ENCODE measurements around the gene LDAH. TPM values are rescaled to one million over a fixed set of nuclear protein-coding genes. Genes with fewer than 3 reads are reported as not detected.

Gene LDAH
- total RNA-seq, 4 donors from 2014 or later, result 11.9 to 18.3 (median 14.0) TPM

- no peak for TF ChIP-seq CTCF (IDR thresholded peaks at IDR 0.05; ENCODE audit: low read depth)
Observed at GRCh38 chr2:20652141-20652540, 170.8 kb downstream of the LDAH start.

- no peak for TF ChIP-seq CTCF (IDR thresholded peaks at IDR 0.05; ENCODE audit: low read depth)
Observed at GRCh38 chr2:20651731-20652099, 171.2 kb downstream of the LDAH start.

GRCh38 chr2:20650877-20651730 lies 171.8 kb downstream of the LDAH start, which contains the start of gene HS1BP3:
Gene HS1BP3, minus strand, starts transcription at chr2:20651098. Its CDS starts 35 bp downstream, at chr2:20651063.
- no peak for TF ChIP-seq CTCF (IDR thresholded peaks at IDR 0.05; ENCODE audit: low read depth)

- TF ChIP-seq CTCF (IDR thresholded peaks at IDR 0.05; ENCODE audit: low read depth), result no peak
Observed at GRCh38 chr2:20650393-20650876, 172.5 kb downstream of the LDAH start.

GRCh38 chr2:20649976-20650375 lies 172.9 kb downstream of the LDAH start:
- TF ChIP-seq CTCF (IDR thresholded peaks at IDR 0.05; ENCODE audit: low read depth), result no peak

- no peak for TF ChIP-seq CTCF (IDR thresholded peaks at IDR 0.05; ENCODE audit: low read depth)
Observed at GRCh38 chr2:20649576-20649975, 173.3 kb downstream of the LDAH start.

GRCh38 chr2:20648831-20649230 lies 174.1 kb downstream of the LDAH start:
- TF ChIP-seq CTCF (IDR thresholded peaks at IDR 0.05; ENCODE audit: low read depth), result no peak

Data from subcutaneous adipose tissue (tissue), 4 donors.